H1 (cell line): ENCODE measurements around the gene HSPA1A. TPM values are rescaled to one million over a fixed set of nuclear protein-coding genes. Genes with fewer than 3 reads are reported as not detected.

Experiments used
- CTCF ChIP-seq, 3 experiments: IDR thresholded peaks; 1 replicate in 2 of 3; 2 replicates in 1 of 3; pipeline versions ENCODE4 v1.5.1 to v1.6.1; 2011; ENCODE audit warnings: low read length in 3 of 3, mild to moderate bottlenecking in 3 of 3, inconsistent platforms in 2 of 3, low read depth in 1 of 3, moderate library complexity in 1 of 3; ENCODE audit not compliant: insufficient read depth in 1 of 3; ENCODE audit errors: control extremely low read depth in 1 of 3
- polyA plus RNA-seq, 7 experiments: library from polyadenylated mRNA; depleted of rRNA in 3 of 7; stranded (reverse) in 5 of 7; unstranded in 2 of 7; fragments of >200 nt in 5 of 7; fragments of 200-250 nt in 2 of 7; gene quantifications; 1 replicate in 5 of 7; 2 replicates in 1 of 7; 4 replicates in 1 of 7; pipeline versions ENCODE4 v1.2.1 to v1.2.3, GENCODE V29; 2011 to 2013; ENCODE audit warnings: missing spikeins in 2 of 7, mixed read lengths in 2 of 7
- total RNA-seq: library from RNA; stranded (reverse); fragmentation: NEBNext Ultra II Directional; extraction: Animal tissue kit (Norgen Biotek cat#: 25700); gene quantifications from 2 replicates; pipeline ENCODE4 v1.2.1, GENCODE V29; 2021

HSPA1A gene
- total and polyA plus RNA-seq, 2 of the 8 experiments (the other 6 are each of a cell fraction or from before 2014, with no cell fraction given), result 40.7 to 54.0 TPM

GRCh38 chr6:31791324-31792089 lies 23.8 kb upstream of the HSPA1A start (continued):
- peak; percentile 56 to 70 (median 66) for TF ChIP-seq CTCF (IDR thresholded peaks at IDR 0.05; ENCODE audit: control extremely low read depth in 1 of 3, insufficient read depth in 1 of 3, low read depth in 1 of 3, low read length in 3 of 3)
